Stimulated activated CD8-positive, alpha-beta memory T cell treated with anti-CD3 and anti-CD28 coated beads, Interleukin-12 subunit alpha, Interleukin-12 subunit beta, amount 100 ng/mL, for 24 hours (primary cell): ENCODE data around the gene PCYT2.

Experiments used
- DNase-seq: peaks from one replicate; pipeline ENCODE4 v3.0.0-alpha.2; 2020; ENCODE audit errors: extremely low read depth

PCYT2 gene

GRCh38 chr17:81944858-81945257 lies 33.7 kb upstream of the PCYT2 start:
- DNase-seq: no peak

GRCh38 chr17:81942167-81942553 lies 31.0 kb upstream of the PCYT2 start:
- DNase-seq: no peak

GRCh38 chr17:81941484-81942166 lies 30.4 kb upstream of the PCYT2 start:
- no peak for DNase-seq

GRCh38 chr17:81940538-81941483 lies 29.6 kb upstream of the PCYT2 start:
- no peak for DNase-seq

- DNase-seq: no peak
These were observed 28.7 kb upstream of the PCYT2 start for GRCh38 chr17:81939881-81940385.

- DNase-seq: no peak
These were observed 28.0 kb upstream of the PCYT2 start for GRCh38 chr17:81939218-81939617.

GRCh38 chr17:81935709-81936084 lies 24.5 kb upstream of the PCYT2 start:
- no peak for DNase-seq

GRCh38 chr17:81934850-81935708 lies 23.9 kb upstream of the PCYT2 start:
- DNase-seq: no peak

- no peak for DNase-seq
These were observed 23.0 kb upstream of the PCYT2 start for GRCh38 chr17:81934098-81934757.

- DNase-seq: no peak
These were observed 22.0 kb upstream of the PCYT2 start for GRCh38 chr17:81933178-81933699.

- DNase-seq: no peak
These were observed 21.3 kb upstream of the PCYT2 start for GRCh38 chr17:81932333-81932983.

- no peak for DNase-seq
These were observed 20.5 kb upstream of the PCYT2 start for GRCh38 chr17:81931557-81932332.

- DNase-seq: no peak
These were observed 20.0 kb upstream of the PCYT2 start for GRCh38 chr17:81931189-81931556.

- DNase-seq: no peak
These were observed 19.2 kb upstream of the PCYT2 start for GRCh38 chr17:81930142-81931125.

GRCh38 chr17:81929253-81930141 lies 18.3 kb upstream of the PCYT2 start:
- DNase-seq: no peak

GRCh38 chr17:81928544-81929252 lies 17.5 kb upstream of the PCYT2 start:
- DNase-seq: no peak
